Lower leg skin (tissue), 3 donors: ENCODE measurements around the gene TRIM7.

Experiments used
- POLR2A ChIP-seq, 2 donors: fragments of 450-650 bp; IDR thresholded peaks; one replicate each; pipeline ENCODE4 v1.6.1; 2016 to 2017; ENCODE audit warnings: antibody characterized with exemption in 2 of 2, mild to moderate bottlenecking in 1 of 2, moderate library complexity in 1 of 2
- TF ChIP-seq, protein P1 (sequence below), 3 donors: fragments of 450-650 bp; IDR thresholded peaks; one replicate each; pipeline ENCODE4 v1.5.1; 2016; ENCODE audit warnings: antibody characterized with exemption in 3 of 3, mild to moderate bottlenecking in 3 of 3, moderate library complexity in 2 of 3

DNA sequence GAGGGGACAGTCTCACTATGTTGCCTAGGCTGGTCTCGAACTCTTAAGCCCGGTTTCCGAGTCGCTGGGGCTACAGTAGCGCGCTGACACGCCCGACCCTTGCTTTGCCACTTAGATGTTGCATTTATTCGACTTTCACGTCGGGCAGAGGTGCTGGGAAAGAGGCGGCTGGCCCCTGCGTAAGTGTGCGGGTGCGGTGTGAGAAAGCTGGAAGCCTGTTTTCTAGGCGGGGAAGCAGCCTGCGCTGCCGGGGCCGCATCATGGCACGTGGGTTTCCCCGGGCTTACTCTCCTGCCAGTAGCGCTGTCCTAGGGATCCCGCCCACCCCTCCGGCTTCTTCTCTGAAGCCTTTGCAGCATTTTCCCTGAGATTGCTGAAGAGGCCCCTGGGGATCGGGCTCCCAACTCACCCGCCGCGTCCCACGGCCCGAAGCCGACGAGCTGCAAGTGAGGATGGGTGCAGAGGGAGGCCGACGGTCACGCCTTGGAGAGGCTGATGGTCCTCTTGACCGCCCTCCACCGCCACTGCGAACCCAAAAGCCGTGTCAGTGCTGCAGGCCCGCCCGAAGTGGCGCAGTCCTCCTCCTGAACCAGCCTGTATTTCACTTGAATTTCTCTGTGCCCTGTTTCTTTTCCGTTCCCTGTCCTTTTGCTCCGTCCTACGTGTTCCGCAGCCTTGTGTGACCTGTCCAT lies 12.3 kb upstream of the TRIM7 start:
- TF ChIP-seq, protein P1, sequence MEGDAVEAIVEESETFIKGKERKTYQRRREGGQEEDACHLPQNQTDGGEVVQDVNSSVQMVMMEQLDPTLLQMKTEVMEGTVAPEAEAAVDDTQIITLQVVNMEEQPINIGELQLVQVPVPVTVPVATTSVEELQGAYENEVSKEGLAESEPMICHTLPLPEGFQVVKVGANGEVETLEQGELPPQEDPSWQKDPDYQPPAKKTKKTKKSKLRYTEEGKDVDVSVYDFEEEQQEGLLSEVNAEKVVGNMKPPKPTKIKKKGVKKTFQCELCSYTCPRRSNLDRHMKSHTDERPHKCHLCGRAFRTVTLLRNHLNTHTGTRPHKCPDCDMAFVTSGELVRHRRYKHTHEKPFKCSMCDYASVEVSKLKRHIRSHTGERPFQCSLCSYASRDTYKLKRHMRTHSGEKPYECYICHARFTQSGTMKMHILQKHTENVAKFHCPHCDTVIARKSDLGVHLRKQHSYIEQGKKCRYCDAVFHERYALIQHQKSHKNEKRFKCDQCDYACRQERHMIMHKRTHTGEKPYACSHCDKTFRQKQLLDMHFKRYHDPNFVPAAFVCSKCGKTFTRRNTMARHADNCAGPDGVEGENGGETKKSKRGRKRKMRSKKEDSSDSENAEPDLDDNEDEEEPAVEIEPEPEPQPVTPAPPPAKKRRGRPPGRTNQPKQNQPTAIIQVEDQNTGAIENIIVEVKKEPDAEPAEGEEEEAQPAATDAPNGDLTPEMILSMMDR (IDR thresholded peaks at IDR 0.05): no peak
- TF ChIP-seq POLR2A (IDR thresholded peaks at IDR 0.05): no peak
